Aorta (tissue), 5 donors: ENCODE results near the gene NECTIN2. TPM values are rescaled to one million over a fixed set of nuclear protein-coding genes. Genes with fewer than 3 reads are reported as not detected.

Experiments
- ATAC-seq: fragments of 200-7000 bp; cut with Tn5 transposase; one replicate; pipeline ENCODE4 v1.9.1; 2022; ENCODE audit warnings: moderate library complexity; ENCODE audit not compliant: low FRiP score
- DNase-seq, 2 donors: peaks; one replicate each; pipeline ENCODE4 v3.0.0-alpha.2; 2020
- H3K27ac ChIP-seq, 2 donors: one replicate each; pipeline ENCODE4 v1.5.1; 2013; ENCODE audit warnings: low read length in 2 of 2, mild to moderate bottlenecking in 2 of 2, moderate library complexity in 2 of 2, control low read depth in 1 of 2, inconsistent platforms in 1 of 2, low read depth in 1 of 2
- H3K27me3 ChIP-seq, 2 donors: one replicate each; pipeline ENCODE4 v1.6.1; 2013; ENCODE audit warnings: control low read depth in 1 of 2, low read length in 1 of 2, mild to moderate bottlenecking in 1 of 2, moderate library complexity in 1 of 2; ENCODE audit not compliant: insufficient read depth in 2 of 2, control insufficient read depth in 1 of 2
- H3K36me3 ChIP-seq, 2 donors: one replicate each; pipeline ENCODE4 v1.6.1; 2013; ENCODE audit warnings: control low read depth in 1 of 2, low read length in 1 of 2, mild to moderate bottlenecking in 1 of 2; ENCODE audit not compliant: insufficient read depth in 2 of 2, control insufficient read depth in 1 of 2
- H3K4me1 ChIP-seq, 2 donors: one replicate each; pipeline ENCODE4 v1.6.1; 2013; ENCODE audit warnings: low read length in 2 of 2, control low read depth in 1 of 2, mild to moderate bottlenecking in 1 of 2, moderate library complexity in 1 of 2; ENCODE audit not compliant: insufficient read depth in 2 of 2, control insufficient read depth in 1 of 2
- H3K4me3 ChIP-seq, 2 donors: one replicate each; pipeline ENCODE4 v1.5.1; 2013; ENCODE audit warnings: low read length in 2 of 2, control low read depth in 1 of 2, mild to moderate bottlenecking in 1 of 2
- H3K9me3 ChIP-seq: one replicate; pipeline ENCODE4 v1.6.1; 2013; ENCODE audit warnings: mild to moderate bottlenecking, low read length; ENCODE audit not compliant: control insufficient read depth
- WGBS, 2 donors: extraction: QIAGEN DNeasy Blood & Tissue Kit; methylation state at CpG; one replicate each; pipeline ENCODE4 v1.1.7; 2013; 5-methylcytosine and 5-hydroxymethylcytosine counted together
- intact Hi-C, 2 donors: fragments of 100-400 bp; cut with DNase I; formaldehyde crosslinking; loops; one replicate each; pipeline versions ENCODE4 v1.14.2 to v1.15.0; 2022
- polyA plus RNA-seq, 2 donors: library from polyadenylated mRNA; stranded (reverse); fragments of 200-250 nt; gene quantifications; one replicate each; pipeline ENCODE4 v1.2.3, GENCODE V29; 2013
- total RNA-seq, 2 donors: library from RNA; stranded (reverse); fragmentation: NEBNext Ultra II Directional; extraction: Animal tissue kit (Norgen Biotek cat#: 25700); gene quantifications; one replicate each; pipeline ENCODE4 v1.2.1, GENCODE V29; 2021
- donor health status: healthy with polysubstance abuse.
- donor health status: Bipolar disorder and iron deficiency.
- donor health status: DM: no; HTN: no; CAD: no.
- donor health status: DM: no; HTN: no; CAD: no.
- donor health status: DM: yes; HTN: yes; CAD: no.

The NECTIN2 gene
- total and polyA plus RNA-seq, 4 donors: 27.8 to 97.8 (median 68.8) TPM

- Histone ChIP-seq H3K27me3 (no peaks in the 10 kb centered on the region), H3K27ac (peak overlapping the region in 1 of 2 donors; percentile 59), H3K9me3 (peaks cover 2% of the 10 kb centered on the region), H3K4me3 (no peak overlapping the region), H3K4me1 (no peaks in the 10 kb centered on the region), H3K36me3 (peaks cover 0 to 1% of the 10 kb centered on the region in 2 donors)
- 20 to 22% methylated on average over 13 to 14 of the region's 14 CpGs for WGBS, 2 donors
- no peak for DNase-seq
- intact Hi-C loops: no loop called here
- ATAC-seq: peak; percentile 58
These were observed 38.2 kb upstream of the NECTIN2 start for GRCh38 chr19:44807652-44808462.

GRCh38 chr19:44808463-44809371 lies 37.4 kb upstream of the NECTIN2 start, which contains the start of gene BCAM:
BCAM (plus strand) TSS chr19:44809103; CDS start chr19:44809125, 22 bp downstream.
- H3K27me3 ChIP-seq: no peaks in the 10 kb centered on the region
- peak within 1 kb of the TSS; percentile 67 to 97 for H3K4me3 ChIP-seq
- no peaks in the 10 kb centered on the region for H3K4me1 ChIP-seq
- peak within 1 kb of the TSS in 1 of 2 donors; percentile 76 for H3K27ac ChIP-seq
- peaks cover 0 to 1% of the 10 kb centered on the region in 2 donors for H3K36me3 ChIP-seq
- peaks cover 2% of the 10 kb centered on the region for H3K9me3 ChIP-seq
- ATAC-seq (peak; percentile 90), DNase-seq (peak; percentile 89 to 91)
- intact Hi-C loops: no loop called here
- WGBS, 2 donors: 1% methylated on average over 49 to 59 of the region's 59 CpGs

GRCh38 chr19:44809577-44810233 lies 36.4 kb upstream of the NECTIN2 start:
- Histone ChIP-seq H3K4me3 (peak overlapping the region; percentile 67 to 97), H3K36me3 (peaks cover 0 to 1% of the 10 kb centered on the region in 2 donors), H3K9me3 (no peaks in the 10 kb centered on the region), H3K4me1 (no peaks in the 10 kb centered on the region), H3K27me3 (no peaks in the 10 kb centered on the region), H3K27ac (peak overlapping the region in 1 of 2 donors; percentile 76)
- WGBS, 2 donors: 0 to 5% methylated on average over 7 of the region's 7 CpGs
- DNase-seq: peak; percentile 67 to 89
- intact Hi-C loops: no loop called here
- peak; percentile 55 for ATAC-seq

GRCh38 chr19:44810234-44811121 lies 35.6 kb upstream of the NECTIN2 start:
- intact Hi-C loops: no loop called here
- no peaks in the 10 kb centered on the region for H3K9me3 ChIP-seq
- 19 to 26% methylated on average over 13 of the region's 13 CpGs for WGBS, 2 donors
- H3K4me1 ChIP-seq: no peaks in the 10 kb centered on the region
- no peaks in the 10 kb centered on the region for H3K27me3 ChIP-seq
- peaks cover 0 to 1% of the 10 kb centered on the region in 2 donors for H3K36me3 ChIP-seq
- H3K4me3 ChIP-seq: peak overlapping the region; percentile 67 to 97
- H3K27ac ChIP-seq: no peak overlapping the region
- DNase-seq (no peak), ATAC-seq (no peak)

GRCh38 chr19:44811122-44811419 lies 35.0 kb upstream of the NECTIN2 start:
- no peaks in the 10 kb centered on the region for H3K4me1 ChIP-seq
- no peak for ATAC-seq
- WGBS, 2 donors: 75 to 78% methylated on average over 7 of the region's 7 CpGs
- DNase-seq: no peak
- H3K4me3 ChIP-seq: no peak overlapping the region
- H3K27ac ChIP-seq: no peak overlapping the region
- no peaks in the 10 kb centered on the region for H3K9me3 ChIP-seq
- intact Hi-C loops: no loop called here
- peaks cover 0 to 1% of the 10 kb centered on the region in 2 donors for H3K36me3 ChIP-seq
- no peaks in the 10 kb centered on the region for H3K27me3 ChIP-seq

GRCh38 chr19:44812142-44812718 lies 33.9 kb upstream of the NECTIN2 start:
- Histone ChIP-seq H3K27ac (no peak overlapping the region), H3K4me1 (no peaks in the 10 kb centered on the region), H3K4me3 (no peak overlapping the region), H3K27me3 (no peaks in the 10 kb centered on the region), H3K36me3 (peaks cover 0 to 1% of the 10 kb centered on the region in 2 donors), H3K9me3 (no peaks in the 10 kb centered on the region)
- DNase-seq (no peak), ATAC-seq (no peak)
- intact Hi-C loops: no loop called here
- WGBS, 2 donors: 79 to 81% methylated on average over 28 of the region's 28 CpGs

GRCh38 chr19:44813070-44813840 lies 32.8 kb upstream of the NECTIN2 start:
- WGBS, 2 donors: 75 to 78% methylated on average over 36 to 38 of the region's 38 CpGs
- Histone ChIP-seq H3K4me1 (no peaks in the 10 kb centered on the region), H3K4me3 (no peak overlapping the region), H3K27me3 (no peaks in the 10 kb centered on the region), H3K27ac (no peak overlapping the region), H3K36me3 (peaks cover 0 to 1% of the 10 kb centered on the region in 2 donors), H3K9me3 (no peaks in the 10 kb centered on the region)
- ATAC-seq (no peak), DNase-seq (no peak)
- intact Hi-C loops: no loop called here
